Sigmoid colon (tissue), 7 donors: ENCODE data around the gene CDCA4. TPM values are rescaled to one million over a fixed set of nuclear protein-coding genes. Genes with fewer than 3 reads are reported as not detected.

Experiments used
- DNase-seq: peaks from one replicate; pipeline ENCODE4 v3.0.0-alpha.2; 2019
- H3K27ac ChIP-seq, 4 donors: fragments of 200-600 bp; sonication (generic); one replicate each; pipeline ENCODE4 v1.5.1; 2016 to 2019; ENCODE audit warnings: mild to moderate bottlenecking in 1 of 4
- H3K27me3 ChIP-seq, 3 donors: fragments of 200-600 bp; sonication (generic); one replicate each; pipeline ENCODE4 v1.5.1; 2019; ENCODE audit warnings: mild to moderate bottlenecking in 1 of 3
- H3K36me3 ChIP-seq, 4 donors: fragments of 200-600 bp; sonication (generic); one replicate each; pipeline ENCODE4 v1.5.1; 2016 to 2019
- H3K4me1 ChIP-seq, 4 donors: fragments of 200-600 bp; sonication (generic); one replicate each; pipeline ENCODE4 v1.5.1; 2017 to 2019
- H3K4me3 ChIP-seq, 4 donors: fragments of 200-600 bp; sonication (generic); one replicate each; pipeline ENCODE4 v1.5.1; 2017 to 2019; ENCODE audit warnings: mild to moderate bottlenecking in 2 of 4, moderate library complexity in 1 of 4
- H3K9me3 ChIP-seq, 4 donors: fragments of 200-600 bp in 3 of 4; sonication (generic) in 3 of 4; one replicate each; pipeline versions ENCODE4 v1.5.1 to v1.6.1; 2013 to 2019
- EP300 ChIP-seq, 4 donors: sonication (generic); formaldehyde crosslinking; IDR thresholded peaks; one replicate each; pipeline ENCODE4 v1.6.1; 2017; ENCODE audit warnings: antibody characterized with exemption in 4 of 4
- POLR2A ChIP-seq, 2 donors: fragments of 450-650 bp; IDR thresholded peaks; one replicate each; pipeline ENCODE4 v1.6.1; 2016; ENCODE audit warnings: antibody characterized with exemption in 2 of 2, mild to moderate bottlenecking in 2 of 2, moderate library complexity in 2 of 2
- POLR2AphosphoS5 ChIP-seq, 4 donors: sonication (generic); formaldehyde crosslinking; IDR thresholded peaks; one replicate each; pipeline ENCODE4 v1.6.1; 2017; ENCODE audit warnings: antibody characterized with exemption in 4 of 4
- WGBS, 2 donors: extraction: QIAGEN DNeasy Blood & Tissue Kit; methylation state at CpG; one replicate each; pipeline ENCODE4 v1.1.7; 2013; 5-methylcytosine and 5-hydroxymethylcytosine counted together
- intact Hi-C: fragments of 100-400 bp; cut with DNase I; formaldehyde crosslinking; loops from one replicate; pipeline ENCODE4 v1.15.1; 2023
- polyA plus RNA-seq, 3 donors: library from polyadenylated mRNA; stranded (reverse); fragments of 200-250 nt; gene quantifications; one replicate each; pipeline ENCODE4 v1.2.3, GENCODE V29; 2013
- total RNA-seq, 4 donors: library from RNA; depleted of rRNA; stranded (reverse); fragments of >200 nt; gene quantifications; one replicate each; pipeline ENCODE4 v1.1.0, GENCODE V29; 2016
- TF ChIP-seq, protein P1 (sequence below), 4 experiments: fragments of 450-650 bp in 3 of 4; fragments of 200-600 bp in 1 of 4; IDR thresholded peaks; one replicate each; pipeline ENCODE4 v1.5.1; 2016 to 2019; ENCODE audit warnings: antibody characterized with exemption in 4 of 4, mild to moderate bottlenecking in 3 of 4, moderate library complexity in 2 of 4
- donor health status: healthy with polysubstance abuse.
- donor health status: Bipolar disorder and iron deficiency.
- donor health status: healthy.

Gene CDCA4
- total and polyA plus RNA-seq, 7 donors = 2.4 to 11.3 (median 5.4) TPM

DNA sequence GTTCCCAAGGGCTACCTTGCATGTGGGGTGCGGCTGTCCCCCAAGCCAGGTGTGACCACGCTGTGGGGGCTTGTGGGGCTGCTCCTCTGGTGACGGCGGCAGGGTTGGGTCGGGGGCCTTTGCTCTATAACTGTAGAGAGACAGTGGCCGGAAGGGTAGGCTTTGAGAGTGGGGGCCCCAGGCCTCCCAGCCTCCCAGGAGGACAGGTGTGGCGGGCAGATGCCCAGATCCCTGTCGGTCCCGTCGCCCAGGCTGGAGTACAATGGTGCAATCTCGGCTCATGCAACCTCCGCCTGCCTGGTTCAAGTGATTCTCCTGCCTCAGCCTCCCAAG lies 47.1 kb upstream of the CDCA4 start:
- no peaks in the 10 kb centered on the region for H3K9me3 ChIP-seq
- no peak for TF ChIP-seq POLR2AphosphoS5 (IDR thresholded peaks at IDR 0.05)
- TF ChIP-seq EP300 (IDR thresholded peaks at IDR 0.05) = no peak
- TF ChIP-seq, protein P1, sequence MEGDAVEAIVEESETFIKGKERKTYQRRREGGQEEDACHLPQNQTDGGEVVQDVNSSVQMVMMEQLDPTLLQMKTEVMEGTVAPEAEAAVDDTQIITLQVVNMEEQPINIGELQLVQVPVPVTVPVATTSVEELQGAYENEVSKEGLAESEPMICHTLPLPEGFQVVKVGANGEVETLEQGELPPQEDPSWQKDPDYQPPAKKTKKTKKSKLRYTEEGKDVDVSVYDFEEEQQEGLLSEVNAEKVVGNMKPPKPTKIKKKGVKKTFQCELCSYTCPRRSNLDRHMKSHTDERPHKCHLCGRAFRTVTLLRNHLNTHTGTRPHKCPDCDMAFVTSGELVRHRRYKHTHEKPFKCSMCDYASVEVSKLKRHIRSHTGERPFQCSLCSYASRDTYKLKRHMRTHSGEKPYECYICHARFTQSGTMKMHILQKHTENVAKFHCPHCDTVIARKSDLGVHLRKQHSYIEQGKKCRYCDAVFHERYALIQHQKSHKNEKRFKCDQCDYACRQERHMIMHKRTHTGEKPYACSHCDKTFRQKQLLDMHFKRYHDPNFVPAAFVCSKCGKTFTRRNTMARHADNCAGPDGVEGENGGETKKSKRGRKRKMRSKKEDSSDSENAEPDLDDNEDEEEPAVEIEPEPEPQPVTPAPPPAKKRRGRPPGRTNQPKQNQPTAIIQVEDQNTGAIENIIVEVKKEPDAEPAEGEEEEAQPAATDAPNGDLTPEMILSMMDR (IDR thresholded peaks at IDR 0.05) = no peak
- no peak for TF ChIP-seq POLR2A (IDR thresholded peaks at IDR 0.05)
- no peak for DNase-seq
- no peak overlapping the region for H3K27ac ChIP-seq
- H3K27me3 ChIP-seq = peaks cover 7 to 66% (median 23%) of the 10 kb centered on the region in 3 donors
- H3K4me3 ChIP-seq = no peak overlapping the region
- intact Hi-C loops = no loop called here
- H3K36me3 ChIP-seq = no peaks in the 10 kb centered on the region
- WGBS, 2 donors = 97% methylated on average over 12 of the region's 12 CpGs
- H3K4me1 ChIP-seq = no peaks in the 10 kb centered on the region

- no peaks in the 10 kb centered on the region for H3K9me3 ChIP-seq
- H3K36me3 ChIP-seq = no peaks in the 10 kb centered on the region
- TF ChIP-seq EP300 (IDR thresholded peaks at IDR 0.05) = no peak
- TF ChIP-seq, protein P1 (IDR thresholded peaks at IDR 0.05) = no peak
- TF ChIP-seq POLR2A (IDR thresholded peaks at IDR 0.05) = no peak
- no peak for TF ChIP-seq POLR2AphosphoS5 (IDR thresholded peaks at IDR 0.05)
- no peak overlapping the region for H3K27ac ChIP-seq
- intact Hi-C loops = no loop called here
- DNase-seq = no peak
- 69 to 77% methylated on average over 18 of the region's 18 CpGs for WGBS, 2 donors
- peaks cover 4 to 60% (median 17%) of the 10 kb centered on the region in 3 donors for H3K27me3 ChIP-seq
- no peaks in the 10 kb centered on the region for H3K4me1 ChIP-seq
- H3K4me3 ChIP-seq = no peak overlapping the region
Measured at GRCh38 chr14:105067140-105067968, 46.5 kb upstream of the CDCA4 start.

DNA sequence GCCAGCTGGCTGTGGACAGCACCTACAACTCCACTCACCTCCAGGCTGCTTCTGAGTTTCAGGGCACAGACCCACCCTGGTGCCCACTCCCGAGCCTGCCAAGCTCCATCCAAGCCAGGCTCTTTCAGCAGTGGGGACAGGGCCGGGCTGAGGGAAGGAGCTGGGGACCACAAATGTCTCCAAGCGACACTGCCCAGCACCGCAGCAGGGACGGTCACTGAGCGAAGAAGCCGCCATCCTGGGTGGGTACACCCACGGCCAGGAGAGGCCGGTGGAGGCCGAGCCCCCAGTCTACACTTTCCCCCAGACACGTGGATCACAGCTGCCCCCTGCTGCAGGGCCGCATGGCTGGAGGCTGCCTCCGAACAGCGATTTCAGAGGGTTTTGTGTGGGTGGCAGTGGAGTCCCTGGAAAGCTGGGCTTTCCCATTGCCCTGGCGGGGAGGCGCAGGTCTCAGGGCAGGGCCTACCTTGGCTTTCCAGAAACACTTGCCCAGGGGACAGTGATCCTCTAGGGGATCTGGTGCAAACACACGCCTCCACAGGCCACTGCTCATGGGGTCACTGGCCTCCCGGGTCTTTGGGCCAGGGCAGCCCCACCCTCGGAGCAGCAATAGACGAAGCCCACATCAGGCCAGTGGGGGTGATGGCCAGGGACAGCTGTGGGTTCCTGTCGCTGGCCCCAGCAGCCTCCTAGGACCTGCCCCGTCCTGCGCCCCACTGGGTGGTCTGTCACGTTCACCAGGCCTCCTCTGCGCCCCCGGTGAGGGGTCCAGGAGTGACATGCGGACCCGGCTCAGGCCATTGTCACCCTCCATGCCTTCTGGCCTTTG lies 45.6 kb upstream of the CDCA4 start:
- H3K4me1 ChIP-seq = no peaks in the 10 kb centered on the region
- H3K36me3 ChIP-seq = no peaks in the 10 kb centered on the region
- DNase-seq = no peak
- H3K9me3 ChIP-seq = no peaks in the 10 kb centered on the region
- WGBS, 2 donors = 86% methylated on average over 28 of the region's 28 CpGs
- no peak overlapping the region for H3K27ac ChIP-seq
- H3K27me3 ChIP-seq = peaks cover 4 to 51% (median 8%) of the 10 kb centered on the region in 3 donors
- no peak overlapping the region for H3K4me3 ChIP-seq
- TF ChIP-seq EP300 (IDR thresholded peaks at IDR 0.05) = no peak
- no peak for TF ChIP-seq POLR2A (IDR thresholded peaks at IDR 0.05)
- TF ChIP-seq POLR2AphosphoS5 (IDR thresholded peaks at IDR 0.05) = no peak
- TF ChIP-seq, protein P1 (IDR thresholded peaks at IDR 0.05) = no peak
- intact Hi-C loops = no loop called here

DNA sequence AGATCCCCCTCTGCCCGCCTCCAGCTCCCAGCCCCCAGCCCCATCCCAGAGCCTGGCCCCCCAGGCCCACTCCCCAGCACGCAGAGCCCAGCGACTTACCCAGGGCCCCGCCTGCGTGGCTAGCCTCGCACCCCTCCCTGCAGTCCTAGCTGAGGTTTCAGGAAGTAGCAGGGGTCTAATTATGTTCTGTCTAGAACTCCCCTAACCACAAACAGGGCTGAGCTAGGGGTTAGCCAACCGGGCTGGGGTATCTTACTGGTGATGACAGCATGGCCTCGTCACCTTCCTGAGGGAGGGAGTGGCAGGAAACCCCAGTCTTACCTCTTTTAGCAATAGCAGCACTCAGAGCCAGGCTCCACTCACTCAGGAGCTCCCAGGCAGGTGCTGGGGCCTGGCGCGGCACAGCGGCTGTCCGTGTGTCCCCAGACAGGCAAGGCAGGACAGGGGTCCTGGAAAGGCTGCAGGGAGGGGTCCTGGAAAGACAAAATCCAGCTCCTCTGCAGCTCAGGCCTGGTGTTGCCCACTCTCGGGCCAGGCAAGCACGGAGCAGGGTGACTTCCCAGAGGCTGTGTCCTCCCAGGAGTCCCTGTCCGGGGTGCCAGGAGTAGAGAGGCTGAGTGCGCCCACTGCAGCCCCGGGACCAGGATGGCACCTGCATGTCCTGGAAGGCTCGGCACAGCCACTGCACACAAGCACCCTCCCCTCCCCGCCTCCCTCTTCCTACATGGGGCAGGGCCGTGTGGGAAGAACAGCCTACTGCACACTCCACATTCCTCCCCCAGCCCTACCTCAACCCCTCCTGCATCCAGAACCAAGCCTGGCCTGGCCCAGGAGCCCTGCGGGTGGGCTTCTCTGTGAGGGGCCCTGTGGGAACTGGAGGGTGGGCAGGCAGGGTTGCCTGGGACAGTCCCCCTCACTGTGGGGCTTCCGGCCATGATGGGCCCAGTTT lies 44.7 kb upstream of the CDCA4 start, which contains the start of gene GPR132:
Gene GPR132 (minus strand): TSS at position 151 of the 949 bp plus-strand sequence. CDS start 10,010 bp downstream, outside the sequence.
- WGBS, 2 donors = 45 to 55% methylated on average over 22 of the region's 22 CpGs

More for the DNA sequence above, 44.7 kb upstream of the CDCA4 start, which contains the start of gene GPR132:
- Histone ChIP-seq H3K4me1 (no peaks in the 10 kb centered on the region), H3K4me3 (peak within 1 kb of the TSS in 2 of 4 donors; percentile 19 to 32), H3K36me3 (no peaks in the 10 kb centered on the region), H3K9me3 (no peaks in the 10 kb centered on the region), H3K27ac (peak within 1 kb of the TSS; percentile 22 to 63 (median 36)), H3K27me3 (peaks cover under 1 to 42% (median 4%) of the 10 kb centered on the region in 3 donors)
- peak; percentile 76 for DNase-seq
- intact Hi-C loops = no loop called here
- TF ChIP-seq POLR2AphosphoS5 (IDR thresholded peaks at IDR 0.05) (peak in 3 of 4 donors; percentile 24 to 56 (median 49)), POLR2A (IDR thresholded peaks at IDR 0.05) (peak in 1 of 2 donors; percentile 7), EP300 (IDR thresholded peaks at IDR 0.05) (no peak)
- TF ChIP-seq, protein P1 (IDR thresholded peaks at IDR 0.05) = no peak
